ENCODE results near the gene ALX4.

DNA sequence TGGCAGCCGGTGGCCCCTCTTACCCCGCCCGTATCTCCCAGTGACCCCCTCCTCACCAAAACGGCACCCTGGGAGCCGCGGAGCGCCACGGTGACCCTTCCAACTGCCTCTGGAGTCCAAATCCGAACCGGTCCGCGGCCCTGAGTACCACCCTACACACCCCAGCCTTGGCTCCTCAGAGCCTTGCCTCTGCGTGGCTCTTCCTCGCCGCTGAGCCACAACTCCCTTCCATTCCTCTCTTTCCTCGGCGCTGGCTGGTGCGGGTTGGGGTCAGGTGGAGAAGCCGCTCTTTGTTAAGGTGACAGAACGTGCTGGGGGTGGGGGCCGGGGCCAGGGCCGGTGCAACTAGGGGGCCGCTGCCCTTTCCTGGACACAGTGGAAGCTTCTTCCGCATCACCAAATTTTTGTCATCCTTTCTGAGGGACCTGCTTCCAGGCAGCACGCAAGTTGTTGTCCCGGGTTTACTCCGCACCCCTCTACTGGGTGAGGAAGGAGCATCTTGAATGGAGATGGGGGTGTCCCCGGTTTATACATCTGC lies 6.5 kb downstream of the ALX4 start:
- TF ChIP-seq POLR2A (IDR thresholded peaks at IDR 0.05), result no peak
- TF ChIP-seq, protein P1, sequence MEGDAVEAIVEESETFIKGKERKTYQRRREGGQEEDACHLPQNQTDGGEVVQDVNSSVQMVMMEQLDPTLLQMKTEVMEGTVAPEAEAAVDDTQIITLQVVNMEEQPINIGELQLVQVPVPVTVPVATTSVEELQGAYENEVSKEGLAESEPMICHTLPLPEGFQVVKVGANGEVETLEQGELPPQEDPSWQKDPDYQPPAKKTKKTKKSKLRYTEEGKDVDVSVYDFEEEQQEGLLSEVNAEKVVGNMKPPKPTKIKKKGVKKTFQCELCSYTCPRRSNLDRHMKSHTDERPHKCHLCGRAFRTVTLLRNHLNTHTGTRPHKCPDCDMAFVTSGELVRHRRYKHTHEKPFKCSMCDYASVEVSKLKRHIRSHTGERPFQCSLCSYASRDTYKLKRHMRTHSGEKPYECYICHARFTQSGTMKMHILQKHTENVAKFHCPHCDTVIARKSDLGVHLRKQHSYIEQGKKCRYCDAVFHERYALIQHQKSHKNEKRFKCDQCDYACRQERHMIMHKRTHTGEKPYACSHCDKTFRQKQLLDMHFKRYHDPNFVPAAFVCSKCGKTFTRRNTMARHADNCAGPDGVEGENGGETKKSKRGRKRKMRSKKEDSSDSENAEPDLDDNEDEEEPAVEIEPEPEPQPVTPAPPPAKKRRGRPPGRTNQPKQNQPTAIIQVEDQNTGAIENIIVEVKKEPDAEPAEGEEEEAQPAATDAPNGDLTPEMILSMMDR (IDR thresholded peaks at IDR 0.05), result no peak
